Measurements from ENCODE around the gene GNA12. TPM values are rescaled to one million over a fixed set of nuclear protein-coding genes. Genes with fewer than 3 reads are reported as not detected.
A peak's percentile ranks its signal among the peaks of the same experiment; 100 is the strongest.
"Not testable (repeated sequence)": the region's sequence is repeated elsewhere in the genome, so short reads cannot be mapped to it uniquely, and the experiment has no call there.

The GNA12 gene
- total RNA-seq, 2 experiments from 2014 or later, result 14.4 to 18.6 TPM

GRCh38 chr7:2861509-2861908, 17.4 kb upstream of the GNA12 start:
- Mint-ChIP-seq H3K4me1 (peaks cover 27% of the 10 kb centered on the region), H3K9me3 (ENCODE audit: low read depth) (no peaks in the 10 kb centered on the region), H3K27me3 (peaks cover 6% of the 10 kb centered on the region), H3K4me3 (no peak overlapping the region), H3K27ac (no peak overlapping the region), H3K36me3 (no peaks in the 10 kb centered on the region)
- CTCF ChIA-PET, result interaction anchor here (0.7 kb wide), 1 partner anchor 393 kb away, joined by 3 read pairs; no protein-coding TSS in a partner anchor
- DNase-seq (no peak), ATAC-seq (no peak)

- H3K4me1 Mint-ChIP-seq, result peaks cover 27% of the 10 kb centered on the region
These were observed 16.6 kb upstream of the GNA12 start for GRCh38 chr7:2860627-2861133.

GRCh38 chr7:2859952-2860351, 15.8 kb upstream of the GNA12 start:
- DNase-seq (no peak), ATAC-seq (no peak)
- no peak overlapping the region for H3K4me3 Mint-ChIP-seq
- no peak overlapping the region for H3K27ac Mint-ChIP-seq
- H3K27me3 Mint-ChIP-seq, result peaks cover 3% of the 10 kb centered on the region
- no peaks in the 10 kb centered on the region for H3K36me3 Mint-ChIP-seq
- CTCF ChIA-PET, result interaction anchor here (1.0 kb wide), 1 partner anchor 12 kb away, joined by 3 read pairs; no protein-coding TSS in a partner anchor
- peaks cover 26% of the 10 kb centered on the region for H3K4me1 Mint-ChIP-seq
- no peaks in the 10 kb centered on the region for H3K9me3 Mint-ChIP-seq (ENCODE audit: low read depth)

More at GRCh38 chr7:2860627-2861133, 16.6 kb upstream of the GNA12 start:
- no peak for ATAC-seq
- no peak for DNase-seq
- Mint-ChIP-seq H3K4me3 (no peak overlapping the region), H3K27me3 (peaks cover 5% of the 10 kb centered on the region), H3K27ac (no peak overlapping the region), H3K9me3 (ENCODE audit: low read depth) (no peaks in the 10 kb centered on the region), H3K36me3 (no peaks in the 10 kb centered on the region)
- CTCF ChIA-PET, result interaction anchor here (1.0 kb wide), 1 partner anchor 12 kb away, joined by 3 read pairs; no protein-coding TSS in a partner anchor

- ATAC-seq, result no peak
- no peak for DNase-seq
- Mint-ChIP-seq H3K9me3 (ENCODE audit: low read depth) (no peaks in the 10 kb centered on the region), H3K36me3 (no peaks in the 10 kb centered on the region), H3K4me3 (no peak overlapping the region), H3K27me3 (peaks cover 3% of the 10 kb centered on the region), H3K27ac (no peak overlapping the region), H3K4me1 (peaks cover 14% of the 10 kb centered on the region)
- CTCF ChIA-PET, result interaction anchor here (1.4 kb wide), 1 partner anchor 36 kb away, joined by 4 read pairs; no protein-coding TSS in a partner anchor
These were observed 14.5 kb upstream of the GNA12 start for GRCh38 chr7:2858621-2859020.

- Mint-ChIP-seq H3K27me3 (peaks cover 3% of the 10 kb centered on the region), H3K36me3 (no peaks in the 10 kb centered on the region), H3K4me3 (no peak overlapping the region), H3K4me1 (peaks cover 2% of the 10 kb centered on the region), H3K9me3 (ENCODE audit: low read depth) (no peaks in the 10 kb centered on the region), H3K27ac (no peak overlapping the region)
- ATAC-seq (no peak), DNase-seq (no peak)
- CTCF ChIA-PET, result interaction anchor here (0.8 to 3.7 kb wide), 2 partner anchors 8 to 62 kb away, joined by 3 to 18 read pairs; no protein-coding TSS in a partner anchor
These were observed 12.5 kb upstream of the GNA12 start for GRCh38 chr7:2856388-2857169.

GRCh38 chr7:2855386-2855785, 11.3 kb upstream of the GNA12 start:
- CTCF ChIA-PET, result interaction anchor here (1.0 to 3.7 kb wide), 2 partner anchors 10 kb away, joined by 3 to 18 read pairs; no protein-coding TSS in a partner anchor
- H3K27me3 Mint-ChIP-seq, result peaks cover 3% of the 10 kb centered on the region
- peaks cover 8% of the 10 kb centered on the region for H3K4me1 Mint-ChIP-seq
- no peaks in the 10 kb centered on the region for H3K9me3 Mint-ChIP-seq (ENCODE audit: low read depth)
- no peak overlapping the region for H3K4me3 Mint-ChIP-seq
- H3K36me3 Mint-ChIP-seq, result no peaks in the 10 kb centered on the region
- no peak for DNase-seq
- no peak overlapping the region for H3K27ac Mint-ChIP-seq
- no peak for ATAC-seq

GRCh38 chr7:2853552-2853951, 9.4 kb upstream of the GNA12 start:
- not testable (repeated sequence) for H3K27ac Mint-ChIP-seq; H3K9me3 Mint-ChIP-seq (ENCODE audit: low read depth); ATAC-seq; H3K27me3 Mint-ChIP-seq; DNase-seq; H3K4me3 Mint-ChIP-seq; H3K4me1 Mint-ChIP-seq; H3K36me3 Mint-ChIP-seq
- CTCF ChIA-PET, result interaction anchor here (1.5 to 3.7 kb wide), 2 partner anchors 11 to 81 kb away, joined by 3 to 18 read pairs; no protein-coding TSS in a partner anchor

- Mint-ChIP-seq H3K27me3 (no peaks in the 10 kb centered on the region), H3K4me3 (no peak overlapping the region), H3K4me1 (peaks cover 8% of the 10 kb centered on the region), H3K9me3 (ENCODE audit: low read depth) (no peaks in the 10 kb centered on the region), H3K27ac (no peak overlapping the region), H3K36me3 (no peaks in the 10 kb centered on the region)
- ATAC-seq (no peak), DNase-seq (no peak)
- CTCF ChIA-PET, result interaction anchor here (0.7 to 3.7 kb wide), 3 partner anchors 12 to 81 kb away, joined by 3 to 18 read pairs (median 4); no protein-coding TSS in a partner anchor
These were observed 9.0 kb upstream of the GNA12 start for GRCh38 chr7:2853147-2853546.

GRCh38 chr7:2851497-2851896, 7.4 kb upstream of the GNA12 start:
- H3K4me1 Mint-ChIP-seq, result peaks cover 8% of the 10 kb centered on the region
- ATAC-seq (peak; percentile 92), DNase-seq (no peak)
- no peaks in the 10 kb centered on the region for H3K27me3 Mint-ChIP-seq
- peak overlapping the region; percentile 41 for H3K27ac Mint-ChIP-seq
- H3K4me3 Mint-ChIP-seq, result no peak overlapping the region
- no peaks in the 10 kb centered on the region for H3K36me3 Mint-ChIP-seq
- H3K9me3 Mint-ChIP-seq (ENCODE audit: low read depth), result no peaks in the 10 kb centered on the region
- CTCF ChIA-PET, result interaction anchor here (0.7 to 1.5 kb wide), 5 partner anchors 11 to 214 kb away, joined by 3 to 9 read pairs (median 5); no protein-coding TSS in a partner anchor

- Mint-ChIP-seq H3K4me1 (peaks cover 14% of the 10 kb centered on the region), H3K27me3 (no peaks in the 10 kb centered on the region), H3K4me3 (no peak overlapping the region), H3K27ac (no peak overlapping the region), H3K9me3 (ENCODE audit: low read depth) (no peaks in the 10 kb centered on the region), H3K36me3 (no peaks in the 10 kb centered on the region)
- CTCF ChIA-PET, result no interaction called here
- DNase-seq (no peak), ATAC-seq (no peak)
These were observed 6.0 kb upstream of the GNA12 start for GRCh38 chr7:2849941-2850766.

GRCh38 chr7:2845034-2845592, 1.0 kb upstream of the GNA12 start:
- H3K27me3 Mint-ChIP-seq, result no peaks in the 10 kb centered on the region
- ATAC-seq (no peak), DNase-seq (no peak)
- no peaks in the 10 kb centered on the region for H3K9me3 Mint-ChIP-seq (ENCODE audit: low read depth)
- H3K27ac Mint-ChIP-seq, result no peak overlapping the region
- H3K36me3 Mint-ChIP-seq, result peaks cover 6% of the 10 kb centered on the region
- peaks cover 28% of the 10 kb centered on the region for H3K4me1 Mint-ChIP-seq
- CTCF ChIA-PET, result interaction anchor here (0.9 to 1.0 kb wide), 4 partner anchors 10 to 286 kb away, joined by 3 read pairs; no protein-coding TSS in a partner anchor
- H3K4me3 Mint-ChIP-seq, result peak overlapping the region; percentile 76

GRCh38 chr7:2843711-2844152, 376 bp downstream of the GNA12 start:
- peak overlapping the region; percentile 41 for H3K27ac Mint-ChIP-seq
- CTCF ChIA-PET, result interaction anchor here (1.3 kb wide), 1 partner anchor 21 kb away, joined by 4 read pairs; no protein-coding TSS in a partner anchor

More at GRCh38 chr7:2843711-2844152, 376 bp downstream of the GNA12 start:
- ATAC-seq (no peak), DNase-seq (peak; percentile 59)
- Mint-ChIP-seq H3K4me3 (peak overlapping the region; percentile 64), H3K27me3 (no peaks in the 10 kb centered on the region), H3K9me3 (ENCODE audit: low read depth) (no peaks in the 10 kb centered on the region), H3K4me1 (peaks cover 33% of the 10 kb centered on the region), H3K36me3 (peaks cover 9% of the 10 kb centered on the region)

Measured in activated CD8-positive, alpha-beta memory T cell treated with anti-CD3 and anti-CD28 coated beads, Interleukin-2, amount 10 ng/mL, durations not matched to agents 7 days and 5 days (primary cell).